Measurements from ENCODE around the gene KMT5B. TPM values are rescaled to one million over a fixed set of nuclear protein-coding genes. Genes with fewer than 3 reads are reported as not detected.

The KMT5B gene
- total and polyA plus RNA-seq, 2 donors (not counting 1 experiment from before 2014, with no cell fraction given) = 13.4 to 77.8 TPM

GRCh38 chr11:68202165-68202564 is 10.9 kb downstream of the KMT5B start:
- H3K4me2 ChIP-seq (replicated peaks; ENCODE audit: low read depth, low read length, poor library complexity, severe bottlenecking) = no peak overlapping the region
- no peak for DNase-seq
- no peak overlapping the region for H3K9ac ChIP-seq (ENCODE audit: low read length)
- peaks cover 25 to 34% of the 10 kb centered on the region in 2 donors for H3K4me1 ChIP-seq (ENCODE audit: control insufficient read depth in 2 of 2, insufficient read depth in 2 of 2, low read length in 2 of 2)
- H4K20me1 ChIP-seq (ENCODE audit: control insufficient read depth, insufficient read depth, low read length, poor library complexity, severe bottlenecking) = peaks cover 99% of the 10 kb centered on the region
- POLR2A ChIA-PET = no interaction called here
- TF ChIP-seq, protein P1, sequence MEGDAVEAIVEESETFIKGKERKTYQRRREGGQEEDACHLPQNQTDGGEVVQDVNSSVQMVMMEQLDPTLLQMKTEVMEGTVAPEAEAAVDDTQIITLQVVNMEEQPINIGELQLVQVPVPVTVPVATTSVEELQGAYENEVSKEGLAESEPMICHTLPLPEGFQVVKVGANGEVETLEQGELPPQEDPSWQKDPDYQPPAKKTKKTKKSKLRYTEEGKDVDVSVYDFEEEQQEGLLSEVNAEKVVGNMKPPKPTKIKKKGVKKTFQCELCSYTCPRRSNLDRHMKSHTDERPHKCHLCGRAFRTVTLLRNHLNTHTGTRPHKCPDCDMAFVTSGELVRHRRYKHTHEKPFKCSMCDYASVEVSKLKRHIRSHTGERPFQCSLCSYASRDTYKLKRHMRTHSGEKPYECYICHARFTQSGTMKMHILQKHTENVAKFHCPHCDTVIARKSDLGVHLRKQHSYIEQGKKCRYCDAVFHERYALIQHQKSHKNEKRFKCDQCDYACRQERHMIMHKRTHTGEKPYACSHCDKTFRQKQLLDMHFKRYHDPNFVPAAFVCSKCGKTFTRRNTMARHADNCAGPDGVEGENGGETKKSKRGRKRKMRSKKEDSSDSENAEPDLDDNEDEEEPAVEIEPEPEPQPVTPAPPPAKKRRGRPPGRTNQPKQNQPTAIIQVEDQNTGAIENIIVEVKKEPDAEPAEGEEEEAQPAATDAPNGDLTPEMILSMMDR (IDR thresholded peaks at IDR 0.05) = no peak
- no peak for TF ChIP-seq EZH2 (IDR thresholded peaks at IDR 0.05; ENCODE audit: borderline replicate concordance, insufficient read depth, low read depth, low read length, poor library complexity, severe bottlenecking)
- no peak overlapping the region for H2AFZ ChIP-seq (ENCODE audit: insufficient read depth, low read depth, low read length, poor library complexity, severe bottlenecking)
- peaks cover 0 to 3% of the 10 kb centered on the region in 2 experiments for H3K36me3 ChIP-seq (replicated peaks in 1 of 2; ENCODE audit: control extremely low read depth in 1 of 2, control insufficient read depth in 1 of 2, extremely low read depth in 1 of 2, insufficient read depth in 2 of 2, low read length in 1 of 2)
- CTCF ChIA-PET = interaction anchor here (2.7 kb wide), 1 partner anchor 193 kb away, joined by 12 read pairs; the partner anchor contains the start of gene ALDH3B1
- no peak overlapping the region for H3K4me3 ChIP-seq (ENCODE audit: control extremely low read depth in 1 of 5, extremely low read depth in 1 of 5, insufficient read depth in 1 of 5, low read depth in 2 of 5, low read length in 4 of 5)
- H3K27ac ChIP-seq (ENCODE audit: low read length in 2 of 2) = no peak overlapping the region
- intact Hi-C loops (cut with micrococcal nuclease) = no loop called here
- H3K4me3 Mint-ChIP-seq = no peak overlapping the region
- no peaks in the 10 kb centered on the region for H3K27me3 Mint-ChIP-seq
- peaks cover 68% of the 10 kb centered on the region for H3K4me1 Mint-ChIP-seq
- no peaks in the 10 kb centered on the region for H3K9me3 Mint-ChIP-seq (ENCODE audit: insufficient read depth)
- peaks cover 100% of the 10 kb centered on the region for H3K79me2 ChIP-seq (ENCODE audit: control insufficient read depth, insufficient read depth, low read length)
- 91% methylated on average over 2 of the region's 2 CpGs for WGBS (ENCODE audit: insufficient coverage)
- no peaks in the 10 kb centered on the region for H3K27me3 ChIP-seq (replicated peaks in 1 of 4; ENCODE audit: control extremely low read depth in 1 of 4, control insufficient read depth in 3 of 4, insufficient read depth in 4 of 4, low read length in 3 of 4)
- no peaks in the 10 kb centered on the region for H3K9me3 ChIP-seq (ENCODE audit: control extremely low read depth in 1 of 3, control insufficient read depth in 2 of 3, insufficient read depth in 1 of 3, low read length in 2 of 3)
- H3K27ac Mint-ChIP-seq = no peak overlapping the region
- no peak for ATAC-seq (ENCODE audit: low read depth)

DNA sequence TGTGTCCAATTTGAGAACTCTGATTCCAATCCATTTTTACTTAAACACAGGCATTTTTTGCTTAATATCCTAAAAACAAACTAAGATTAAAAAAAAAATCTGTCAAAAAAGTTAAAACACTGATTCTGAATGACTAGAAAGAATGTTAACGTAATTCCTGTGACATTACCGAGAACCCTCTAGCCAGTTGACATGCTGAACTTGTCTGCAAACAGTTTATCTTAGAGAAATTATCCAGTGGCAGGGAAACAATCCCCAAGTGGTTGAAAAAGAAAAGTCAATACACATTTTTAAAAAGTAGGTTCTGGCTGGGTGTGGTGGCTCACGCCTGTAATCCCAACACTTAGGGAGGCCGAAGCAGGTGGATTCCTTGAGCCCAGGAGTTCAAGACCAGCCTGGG is 11.6 kb downstream of the KMT5B start:
- H3K9me3 Mint-ChIP-seq (ENCODE audit: insufficient read depth) = no peaks in the 10 kb centered on the region

More for the DNA sequence above, 11.6 kb downstream of the KMT5B start:
- Histone ChIP-seq H3K4me3 (ENCODE audit: control extremely low read depth in 1 of 5, extremely low read depth in 1 of 5, insufficient read depth in 1 of 5, low read depth in 2 of 5, low read length in 4 of 5) (no peak overlapping the region), H3K27ac (ENCODE audit: low read length in 2 of 2) (no peak overlapping the region), H3K9me3 (ENCODE audit: control extremely low read depth in 1 of 3, control insufficient read depth in 2 of 3, insufficient read depth in 1 of 3, low read length in 2 of 3) (no peaks in the 10 kb centered on the region), H3K27me3 (replicated peaks in 1 of 4; ENCODE audit: control extremely low read depth in 1 of 4, control insufficient read depth in 3 of 4, insufficient read depth in 4 of 4, low read length in 3 of 4) (no peaks in the 10 kb centered on the region), H3K9ac (ENCODE audit: low read length) (no peak overlapping the region), H2AFZ (ENCODE audit: insufficient read depth, low read depth, low read length, poor library complexity, severe bottlenecking) (no peak overlapping the region), H3K4me1 (ENCODE audit: control insufficient read depth in 2 of 2, insufficient read depth in 2 of 2, low read length in 2 of 2) (peaks cover 24 to 34% of the 10 kb centered on the region in 2 donors), H3K79me2 (ENCODE audit: control insufficient read depth, insufficient read depth, low read length) (peaks cover 100% of the 10 kb centered on the region), H3K4me2 (replicated peaks; ENCODE audit: low read depth, low read length, poor library complexity, severe bottlenecking) (no peak overlapping the region), H3K36me3 (replicated peaks in 1 of 2; ENCODE audit: control extremely low read depth in 1 of 2, control insufficient read depth in 1 of 2, extremely low read depth in 1 of 2, insufficient read depth in 2 of 2, low read length in 1 of 2) (peaks cover 0 to 3% of the 10 kb centered on the region in 2 experiments), H4K20me1 (ENCODE audit: control insufficient read depth, insufficient read depth, low read length, poor library complexity, severe bottlenecking) (peaks cover 99% of the 10 kb centered on the region)
- DNase-seq = no peak
- H3K4me1 Mint-ChIP-seq = peaks cover 67% of the 10 kb centered on the region
- H3K4me3 Mint-ChIP-seq = no peak overlapping the region
- no peak for ATAC-seq (ENCODE audit: low read depth)
- intact Hi-C loops (cut with micrococcal nuclease) = no loop called here
- CTCF ChIA-PET = no interaction called here
- POLR2A ChIA-PET = no interaction called here
- H3K27ac Mint-ChIP-seq = no peak overlapping the region
- TF ChIP-seq EZH2 (IDR thresholded peaks at IDR 0.05; ENCODE audit: borderline replicate concordance, insufficient read depth, low read depth, low read length, poor library complexity, severe bottlenecking) = no peak
- TF ChIP-seq, protein P1 (IDR thresholded peaks at IDR 0.05) = no peak
- WGBS (ENCODE audit: insufficient coverage) = no CpG with 5 or more reads among the region's 4 CpGs
- no peaks in the 10 kb centered on the region for H3K27me3 Mint-ChIP-seq

Measured in B cell (primary cell).